Stimulated activated CD4-positive, alpha-beta T cell treated with anti-CD3 and anti-CD28 coated beads, Interleukin-4, amount 100 ng/mL, for 4 hours (primary cell): ENCODE measurements around the gene DCUN1D5.
"Not testable (repeated sequence)": the region's sequence is repeated elsewhere in the genome, so short reads cannot be mapped to it uniquely, and the experiment has no call there.

Experiments
- DNase-seq, 2 experiments: peaks; one replicate each; pipeline ENCODE4 v3.0.0-alpha.2; 2020

The DCUN1D5 gene

GRCh38 chr11:103053997-103054396 is 38.0 kb downstream of the DCUN1D5 start:
- DNase-seq = no peak

GRCh38 chr11:103051981-103052380 is 40.0 kb downstream of the DCUN1D5 start:
- DNase-seq = no peak

GRCh38 chr11:103051151-103051801 is 40.7 kb downstream of the DCUN1D5 start:
- no peak for DNase-seq

- DNase-seq = no peak
These were observed 41.6 kb downstream of the DCUN1D5 start for GRCh38 chr11:103050351-103050750.

GRCh38 chr11:103047837-103048236 is 44.1 kb downstream of the DCUN1D5 start:
- DNase-seq = no peak

GRCh38 chr11:103043826-103044678 is 47.9 kb downstream of the DCUN1D5 start:
- no peak for DNase-seq

- no peak for DNase-seq
These were observed 49.8 kb downstream of the DCUN1D5 start for GRCh38 chr11:103042161-103042560.

- DNase-seq = peak in 1 of 2 experiments; percentile 23
These were observed 56.0 kb downstream of the DCUN1D5 start for GRCh38 chr11:103035791-103036434.

GRCh38 chr11:103035216-103035615 is 56.7 kb downstream of the DCUN1D5 start:
- no peak for DNase-seq

GRCh38 chr11:103031834-103032233 is 60.1 kb downstream of the DCUN1D5 start:
- no peak for DNase-seq

GRCh38 chr11:103029401-103029800 is 62.6 kb downstream of the DCUN1D5 start:
- DNase-seq = no peak

- DNase-seq = not testable (repeated sequence)
These were observed 63.5 kb downstream of the DCUN1D5 start for GRCh38 chr11:103028304-103029020.

GRCh38 chr11:103024086-103024485 is 67.9 kb downstream of the DCUN1D5 start:
- no peak for DNase-seq

- no peak for DNase-seq
These were observed 75.9 kb downstream of the DCUN1D5 start for GRCh38 chr11:103016031-103016430.

- DNase-seq = no peak
These were observed 78.5 kb downstream of the DCUN1D5 start for GRCh38 chr11:103013421-103013820.
